Glutamatergic neuron (in vitro differentiated cells): ENCODE measurements around the gene MAN2A1. TPM values are rescaled to one million over a fixed set of nuclear protein-coding genes. Genes with fewer than 3 reads are reported as not detected.
"Not testable (repeated sequence)": the region's sequence is repeated elsewhere in the genome, so short reads cannot be mapped to it uniquely, and the experiment has no call there.

Experiments used
- DNase-seq: peaks from one replicate; pipeline ENCODE4 v3.0.0; 2022
- H3K27ac Mint-ChIP-seq: one replicate; pipeline ENCODE4 v1.8.0; 2020; ENCODE audit warnings: mild to moderate bottlenecking, mixed read lengths, inconsistent platforms; ENCODE audit not compliant: unreplicated experiment
- H3K27me3 Mint-ChIP-seq: one replicate; pipeline ENCODE4 v1.8.0; 2020; ENCODE audit warnings: mild to moderate bottlenecking, moderate library complexity, mixed read lengths, inconsistent platforms; ENCODE audit not compliant: unreplicated experiment
- H3K36me3 Mint-ChIP-seq: one replicate; pipeline ENCODE4 v1.8.0; 2020; ENCODE audit warnings: mild to moderate bottlenecking, mixed read lengths, inconsistent platforms; ENCODE audit not compliant: unreplicated experiment
- H3K4me1 Mint-ChIP-seq: one replicate; pipeline ENCODE4 v1.8.0; 2020; ENCODE audit warnings: mild to moderate bottlenecking, low read depth, mixed read lengths, inconsistent platforms; ENCODE audit not compliant: unreplicated experiment
- H3K4me3 Mint-ChIP-seq: one replicate; pipeline ENCODE4 v1.8.0; 2020; ENCODE audit warnings: mild to moderate bottlenecking, mixed read lengths, inconsistent platforms; ENCODE audit not compliant: unreplicated experiment
- H3K9me3 Mint-ChIP-seq: one replicate; pipeline ENCODE4 v1.8.0; 2020; ENCODE audit warnings: mild to moderate bottlenecking, moderate library complexity, mixed read lengths, inconsistent platforms; ENCODE audit not compliant: unreplicated experiment
- total RNA-seq: library from RNA; stranded (reverse); fragmentation: NEBNext Ultra II Directional; extraction: Animal tissue kit (Norgen Biotek cat#: 25700); gene quantifications from one replicate; pipeline ENCODE4 v1.2.1, GENCODE V29; 2021; ENCODE audit not compliant: unreplicated experiment
- TF ChIP-seq, protein P1 (sequence below): fragments of 200-600 bp; sonication (generic); IDR thresholded peaks from one replicate; pipeline ENCODE4 v1.5.0; 2021; ENCODE audit not compliant: partially characterized antibody, unreplicated experiment

The MAN2A1 gene
- total RNA-seq, 1 donor from 2014 or later: 90.8 TPM

GRCh38 chr5:109884676-109885075 lies 194.9 kb downstream of the MAN2A1 start:
- no peaks in the 10 kb centered on the region for H3K9me3 Mint-ChIP-seq
- peaks cover 1% of the 10 kb centered on the region for H3K27me3 Mint-ChIP-seq
- TF ChIP-seq, protein P1, sequence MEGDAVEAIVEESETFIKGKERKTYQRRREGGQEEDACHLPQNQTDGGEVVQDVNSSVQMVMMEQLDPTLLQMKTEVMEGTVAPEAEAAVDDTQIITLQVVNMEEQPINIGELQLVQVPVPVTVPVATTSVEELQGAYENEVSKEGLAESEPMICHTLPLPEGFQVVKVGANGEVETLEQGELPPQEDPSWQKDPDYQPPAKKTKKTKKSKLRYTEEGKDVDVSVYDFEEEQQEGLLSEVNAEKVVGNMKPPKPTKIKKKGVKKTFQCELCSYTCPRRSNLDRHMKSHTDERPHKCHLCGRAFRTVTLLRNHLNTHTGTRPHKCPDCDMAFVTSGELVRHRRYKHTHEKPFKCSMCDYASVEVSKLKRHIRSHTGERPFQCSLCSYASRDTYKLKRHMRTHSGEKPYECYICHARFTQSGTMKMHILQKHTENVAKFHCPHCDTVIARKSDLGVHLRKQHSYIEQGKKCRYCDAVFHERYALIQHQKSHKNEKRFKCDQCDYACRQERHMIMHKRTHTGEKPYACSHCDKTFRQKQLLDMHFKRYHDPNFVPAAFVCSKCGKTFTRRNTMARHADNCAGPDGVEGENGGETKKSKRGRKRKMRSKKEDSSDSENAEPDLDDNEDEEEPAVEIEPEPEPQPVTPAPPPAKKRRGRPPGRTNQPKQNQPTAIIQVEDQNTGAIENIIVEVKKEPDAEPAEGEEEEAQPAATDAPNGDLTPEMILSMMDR: no peak
- no peaks in the 10 kb centered on the region for H3K4me1 Mint-ChIP-seq
- no peak for DNase-seq
- H3K4me3 Mint-ChIP-seq: no peak overlapping the region
- H3K27ac Mint-ChIP-seq: no peak overlapping the region
- no peaks in the 10 kb centered on the region for H3K36me3 Mint-ChIP-seq

- Mint-ChIP-seq H3K4me3 (no peak overlapping the region), H3K36me3 (no peaks in the 10 kb centered on the region)
- no peak for DNase-seq
Observed at GRCh38 chr5:109885205-109885604, 195.5 kb downstream of the MAN2A1 start.

DNA sequence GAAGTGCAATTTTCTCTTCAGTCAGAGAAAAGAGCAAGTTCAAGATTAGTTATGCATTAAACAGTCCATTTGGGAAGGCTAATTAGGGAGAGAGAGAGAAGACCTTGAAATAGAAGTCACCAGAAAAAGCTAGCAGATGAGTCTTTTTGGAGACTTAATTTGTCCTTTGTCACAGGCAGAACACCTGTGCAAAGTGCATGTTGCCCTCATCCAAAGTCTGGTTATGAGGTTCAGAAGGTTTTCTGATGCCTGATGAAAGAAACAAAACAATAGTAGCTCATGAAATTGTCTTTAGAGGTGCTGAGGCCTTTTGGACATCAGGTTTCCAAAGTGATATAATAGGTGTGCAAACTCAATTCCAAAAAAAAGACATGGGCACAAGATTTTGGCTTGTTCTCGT lies 199.3 kb downstream of the MAN2A1 start:
- TF ChIP-seq, protein P1: no peak

More at GRCh38 chr5:109885205-109885604, 195.5 kb downstream of the MAN2A1 start:
- no peak overlapping the region for H3K27ac Mint-ChIP-seq
- H3K9me3 Mint-ChIP-seq: no peaks in the 10 kb centered on the region
- TF ChIP-seq, protein P1: no peak
- no peaks in the 10 kb centered on the region for H3K4me1 Mint-ChIP-seq
- H3K27me3 Mint-ChIP-seq: peaks cover 1% of the 10 kb centered on the region

DNA sequence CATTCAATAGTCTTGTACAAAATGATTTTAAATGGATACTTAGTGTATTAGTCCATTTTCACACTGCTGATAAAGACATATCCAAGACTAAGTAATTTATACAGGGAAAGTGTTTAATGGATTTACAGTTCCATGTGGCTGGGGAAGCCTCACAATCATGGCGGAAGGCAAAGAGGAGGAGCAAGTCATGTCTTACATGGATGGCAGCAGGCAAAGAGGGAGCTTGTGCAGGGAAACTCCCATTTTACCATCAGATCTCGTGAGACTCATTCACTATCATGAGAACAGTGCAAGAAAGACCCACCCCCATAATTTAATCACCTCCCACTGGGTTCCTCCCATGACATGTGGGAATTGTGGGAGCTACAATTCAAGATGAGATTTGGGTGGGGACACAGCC lies 203.5 kb downstream of the MAN2A1 start:
- not testable (repeated sequence) for H3K36me3 Mint-ChIP-seq

More for the DNA sequence above, 199.3 kb downstream of the MAN2A1 start:
- Mint-ChIP-seq H3K4me1 (no peaks in the 10 kb centered on the region), H3K27ac (no peak overlapping the region), H3K4me3 (no peak overlapping the region), H3K27me3 (peaks cover 1% of the 10 kb centered on the region), H3K9me3 (no peaks in the 10 kb centered on the region), H3K36me3 (peaks cover 2% of the 10 kb centered on the region)
- no peak for DNase-seq

GRCh38 chr5:109898269-109899162 lies 208.8 kb downstream of the MAN2A1 start:
- no peak overlapping the region for H3K27ac Mint-ChIP-seq
- peaks cover 1% of the 10 kb centered on the region for H3K9me3 Mint-ChIP-seq

More for the DNA sequence above, 203.5 kb downstream of the MAN2A1 start:
- not testable (repeated sequence) for H3K4me1 Mint-ChIP-seq, H3K27ac Mint-ChIP-seq, H3K9me3 Mint-ChIP-seq, H3K27me3 Mint-ChIP-seq, H3K4me3 Mint-ChIP-seq, DNase-seq

More at GRCh38 chr5:109898269-109899162, 208.8 kb downstream of the MAN2A1 start:
- no peaks in the 10 kb centered on the region for H3K27me3 Mint-ChIP-seq
- no peak for DNase-seq
- H3K36me3 Mint-ChIP-seq: peaks cover 6% of the 10 kb centered on the region
- no peaks in the 10 kb centered on the region for H3K4me1 Mint-ChIP-seq
- TF ChIP-seq, protein P1: no peak
- no peak overlapping the region for H3K4me3 Mint-ChIP-seq
